Measurements from ENCODE around the gene WDR82.

Gene WDR82, protein sequence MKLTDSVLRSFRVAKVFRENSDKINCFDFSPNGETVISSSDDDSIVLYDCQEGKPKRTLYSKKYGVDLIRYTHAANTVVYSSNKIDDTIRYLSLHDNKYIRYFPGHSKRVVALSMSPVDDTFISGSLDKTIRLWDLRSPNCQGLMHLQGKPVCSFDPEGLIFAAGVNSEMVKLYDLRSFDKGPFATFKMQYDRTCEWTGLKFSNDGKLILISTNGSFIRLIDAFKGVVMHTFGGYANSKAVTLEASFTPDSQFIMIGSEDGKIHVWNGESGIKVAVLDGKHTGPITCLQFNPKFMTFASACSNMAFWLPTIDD

DNA sequence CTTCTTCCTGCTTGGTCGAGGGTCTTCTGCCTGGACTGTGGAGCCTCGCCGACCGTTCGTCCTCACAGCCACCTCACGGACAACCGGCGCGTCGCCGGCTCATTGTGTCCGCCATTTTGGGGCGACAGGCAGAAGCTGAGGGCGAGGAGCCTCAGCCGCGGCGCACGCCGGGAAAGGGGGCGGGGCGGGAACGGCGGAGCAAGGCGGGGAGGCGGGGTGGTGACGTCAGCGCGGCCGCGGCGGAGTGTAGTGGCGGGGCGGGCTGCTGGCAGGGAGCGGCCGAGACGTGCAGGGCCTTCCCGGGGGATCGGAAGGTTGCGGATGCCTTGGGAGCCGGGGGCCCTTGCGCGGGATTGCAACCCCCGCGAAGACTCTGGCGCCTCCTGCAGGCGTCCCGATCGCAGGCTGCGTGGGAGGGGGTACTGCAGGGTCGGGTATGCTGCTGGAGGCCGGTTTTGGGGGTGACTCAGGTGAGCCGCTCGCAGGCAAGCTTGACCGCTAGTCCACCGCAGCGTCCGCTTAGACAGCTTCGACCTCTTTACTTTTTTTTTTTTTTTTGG lies at the start of gene WDR82:
Gene WDR82, minus strand, starts transcription at position 140 of the 560 bp plus-strand sequence. CDS start 288 bp downstream, outside the sequence.
- peak; percentile 98 for DNase-seq

DNA sequence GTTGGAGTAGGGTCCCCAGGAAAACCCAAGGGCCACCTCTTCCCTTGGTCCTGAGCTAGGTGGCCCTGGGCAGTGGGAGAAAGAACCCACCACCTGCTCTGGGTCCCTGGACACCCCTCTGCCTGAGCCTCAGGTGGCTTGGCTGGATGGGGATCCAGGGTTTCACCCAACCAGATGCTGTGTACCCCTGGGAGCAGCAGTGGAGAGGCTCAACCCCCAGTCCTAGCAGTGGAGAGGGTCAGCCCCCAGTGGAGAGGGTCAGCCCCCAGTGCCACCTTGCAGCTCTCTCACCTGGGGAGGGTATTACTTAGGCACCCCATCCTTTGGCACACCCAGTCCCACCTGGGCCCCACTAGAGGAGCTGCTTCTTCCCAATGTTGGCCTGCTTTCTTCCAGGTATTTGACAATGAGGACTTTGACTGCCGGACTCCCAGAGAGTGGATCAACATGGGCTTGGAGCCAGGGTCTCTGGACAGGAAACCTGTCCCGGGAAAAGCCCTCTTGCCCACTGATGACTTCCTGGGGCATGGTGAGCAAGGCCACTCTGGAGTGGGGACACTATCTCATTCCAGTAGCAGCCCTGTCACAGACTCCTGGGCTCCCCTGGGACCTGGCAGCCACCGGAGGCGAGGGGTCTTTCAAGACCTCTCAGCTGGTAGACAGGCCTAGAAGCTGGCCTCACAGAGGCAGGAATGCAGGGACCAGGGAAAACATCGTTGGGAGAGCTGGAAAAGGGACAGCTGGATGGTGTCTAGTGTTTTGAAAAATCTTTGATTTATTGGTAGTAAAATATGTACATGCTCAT lies 49.2 kb upstream of the WDR82 start:
- DNase-seq = peak; percentile 14

- DNase-seq = peak; percentile 15
Observed at GRCh38 chr3:52326976-52327375, 48.5 kb upstream of the WDR82 start.

GRCh38 chr3:52325686-52326085 lies 47.2 kb upstream of the WDR82 start:
- peak; percentile 20 for DNase-seq

GRCh38 chr3:52324676-52325075 lies 46.2 kb upstream of the WDR82 start:
- DNase-seq = peak; percentile 4

- peak; percentile 23 for DNase-seq
Observed at GRCh38 chr3:52323526-52324295, 45.3 kb upstream of the WDR82 start.

- peak; percentile 13 for DNase-seq
Observed at GRCh38 chr3:52322466-52322865, 44.0 kb upstream of the WDR82 start.

DNA sequence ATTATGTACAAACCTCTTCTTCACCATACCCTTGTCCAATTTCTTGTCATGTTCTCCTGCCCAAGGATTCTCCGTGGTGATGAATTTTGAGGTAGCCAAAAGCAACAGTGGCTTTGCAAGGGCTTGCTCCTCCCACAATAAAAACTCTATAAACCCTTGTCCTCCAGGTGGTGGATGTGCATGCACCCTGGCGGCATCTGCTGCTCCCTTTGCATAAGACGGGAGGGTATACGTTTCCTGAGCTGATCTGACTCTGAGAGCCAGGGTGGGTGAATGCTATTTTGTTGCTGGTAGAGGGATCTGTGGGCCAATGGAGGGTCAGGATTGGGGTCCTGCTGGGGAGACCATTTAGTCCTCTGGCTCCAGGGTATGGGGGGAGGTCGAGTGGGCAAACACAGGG lies 43.0 kb upstream of the WDR82 start:
- DNase-seq = no peak

DNA sequence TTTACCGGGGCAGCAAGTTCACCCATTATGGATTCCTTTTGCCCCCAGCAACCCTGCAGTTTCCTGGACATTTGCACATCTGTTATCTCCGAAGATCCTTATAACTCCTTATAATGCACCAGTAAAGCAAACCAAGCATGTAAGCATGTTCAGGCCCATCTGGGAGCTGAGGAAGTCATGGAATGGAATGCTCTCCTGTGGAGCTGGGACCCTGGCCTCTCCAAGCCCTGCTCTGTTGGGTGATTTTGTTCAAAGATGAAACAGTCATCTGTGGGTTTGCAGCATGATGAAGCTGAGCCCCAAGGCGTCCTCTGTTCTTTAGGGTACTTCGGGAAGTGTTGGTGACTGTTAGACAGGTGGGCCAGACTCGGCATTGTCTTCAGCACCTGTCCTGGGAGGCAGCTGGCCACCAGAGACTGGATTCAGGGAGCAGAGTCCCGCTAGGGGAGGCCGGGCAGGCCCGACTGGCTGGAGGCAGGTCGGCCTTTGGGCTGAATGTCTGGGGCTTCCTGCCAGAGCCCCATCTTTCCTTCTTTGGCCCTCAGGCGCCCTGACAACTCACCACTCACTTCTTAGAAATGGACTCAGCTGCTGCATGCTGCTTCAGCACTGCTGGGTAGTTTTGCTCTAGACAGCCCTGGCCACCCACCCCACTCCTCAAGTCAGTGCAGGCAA lies 41.6 kb upstream of the WDR82 start:
- peak; percentile 9 for DNase-seq

DNA sequence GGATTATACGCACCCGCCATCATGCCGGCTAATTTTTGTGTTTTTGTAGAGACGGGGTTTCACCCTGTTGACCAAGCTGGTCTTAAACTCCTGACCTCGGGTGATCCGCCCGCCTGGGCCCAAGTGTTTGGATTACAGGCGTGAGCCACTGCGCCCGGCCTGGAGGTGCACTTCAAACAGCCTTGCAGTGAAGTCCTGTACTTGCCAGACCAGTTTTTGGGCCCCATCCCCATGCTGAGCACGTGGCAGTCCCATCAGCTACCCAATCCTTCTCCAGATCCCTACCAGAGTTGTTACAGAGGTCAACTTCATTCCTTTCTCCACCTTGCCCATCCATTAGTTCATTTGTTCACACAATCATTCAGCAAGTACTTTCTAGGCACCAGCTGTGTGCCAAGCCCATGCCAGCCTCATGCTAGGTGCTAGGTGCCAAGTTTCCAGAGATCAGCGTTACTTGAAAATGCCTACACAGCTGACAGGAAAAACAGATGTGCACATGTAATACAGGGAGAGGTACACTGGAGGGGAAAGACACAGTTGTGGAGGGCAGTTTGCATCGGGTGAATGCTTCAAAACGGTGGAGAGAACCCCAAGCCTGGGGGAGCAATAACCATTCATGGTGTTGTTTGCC lies 39.9 kb upstream of the WDR82 start:
- peak; percentile 59 for DNase-seq

DNA sequence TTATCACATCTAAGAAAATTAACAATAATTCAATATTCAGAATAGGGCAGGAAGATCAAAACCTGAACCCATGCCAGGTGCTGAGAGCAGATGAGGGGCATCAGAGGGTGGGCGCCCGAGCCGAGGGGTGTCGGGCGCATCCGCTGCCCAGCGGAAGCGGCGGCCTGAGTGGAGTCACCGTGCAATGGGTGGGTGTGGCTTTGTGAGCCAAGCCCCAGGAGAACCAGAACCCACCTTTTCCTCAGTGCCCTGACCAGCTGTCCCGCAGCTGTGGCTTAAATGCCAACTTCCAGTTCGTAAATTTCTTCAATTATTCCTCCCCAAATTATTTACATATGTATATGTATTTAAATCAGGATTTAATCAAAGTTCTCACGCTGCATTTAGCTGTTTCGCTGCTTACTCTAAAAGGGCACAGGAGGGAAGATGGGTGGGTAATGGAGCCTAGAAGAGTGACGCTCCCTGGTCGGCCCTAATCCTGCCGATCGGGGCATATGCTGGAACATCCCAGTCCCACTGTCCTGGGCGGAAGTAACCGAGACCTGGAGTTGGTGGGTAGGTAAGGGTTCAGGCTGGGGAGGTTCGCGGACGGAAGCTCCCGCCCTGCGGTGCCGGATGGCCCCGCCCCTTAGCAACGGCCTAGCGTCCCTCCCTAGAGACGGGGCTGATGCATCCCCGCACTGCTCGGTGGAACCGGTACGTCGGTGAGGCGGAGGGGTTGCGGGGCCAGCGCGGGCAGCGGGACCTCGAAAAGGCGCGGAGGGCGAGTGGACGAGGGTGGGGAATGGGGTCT lies 39.0 kb upstream of the WDR82 start:
- peak; percentile 63 for DNase-seq

DNA sequence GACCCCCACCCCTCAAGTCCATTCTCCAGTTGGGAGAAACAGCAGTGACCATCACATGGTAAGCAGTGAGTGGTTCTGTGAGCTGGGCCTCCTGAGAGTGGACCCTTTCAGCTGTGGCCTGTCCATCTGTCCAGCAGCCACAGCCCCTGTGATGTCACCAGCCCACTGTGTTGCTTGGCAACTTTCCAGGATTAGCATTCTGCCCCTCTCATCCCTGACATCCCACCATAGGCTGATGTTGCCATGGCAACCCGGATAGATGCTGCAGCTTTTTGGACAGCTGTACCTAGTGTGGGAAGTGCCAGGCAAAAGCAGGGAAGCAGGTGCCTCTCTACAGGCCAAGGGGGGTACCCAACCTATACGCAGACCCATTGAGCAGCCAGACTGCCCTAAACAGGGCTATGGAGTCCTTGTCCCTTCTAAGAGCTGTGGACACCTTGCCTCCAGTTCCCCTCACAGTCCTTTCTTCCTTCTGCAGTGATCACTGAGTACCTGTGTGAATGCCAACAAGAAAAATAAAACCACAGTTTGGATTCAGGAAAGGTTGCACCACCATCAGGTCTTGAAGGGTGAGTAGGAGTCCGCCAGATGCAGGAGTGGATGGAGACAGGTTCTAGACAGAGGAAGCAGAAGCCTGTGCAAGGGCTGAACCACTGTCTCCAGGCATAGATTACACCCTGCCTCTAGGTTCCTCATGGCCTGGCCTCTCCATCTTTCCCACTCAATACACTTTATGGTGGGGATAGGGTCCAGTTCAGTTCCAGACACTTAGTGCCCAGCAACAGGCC lies 37.7 kb upstream of the WDR82 start, which contains the start of gene DNAH1:
Gene DNAH1, plus strand, starts transcription at position 343 of the 788 bp plus-strand sequence. CDS start 6,124 bp downstream, outside the sequence.
- DNase-seq = peak; percentile 18

GRCh38 chr3:52315006-52315405 lies 36.6 kb upstream of the WDR82 start:
- DNase-seq = peak; percentile 20

DNA sequence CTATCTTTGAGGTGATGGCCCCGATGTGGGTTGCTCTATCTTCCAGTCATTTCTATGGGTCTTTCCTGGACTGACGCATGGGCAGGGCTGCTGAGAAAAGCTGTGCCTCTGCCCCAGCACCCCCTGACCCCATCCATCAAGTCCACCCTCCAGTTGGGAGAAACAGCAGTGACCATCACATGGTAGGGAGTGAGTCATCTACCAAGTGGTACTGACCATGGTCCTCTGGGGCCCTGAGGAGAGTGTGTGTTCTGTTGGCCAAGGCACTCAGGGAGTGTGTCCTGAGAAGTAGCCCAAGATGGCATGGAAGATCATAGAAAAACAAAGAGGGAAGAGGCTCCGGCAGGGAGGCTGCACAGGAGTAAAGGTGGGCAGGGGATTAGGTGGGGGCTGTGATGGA lies 36.0 kb upstream of the WDR82 start:
- DNase-seq = peak; percentile 9

DNA sequence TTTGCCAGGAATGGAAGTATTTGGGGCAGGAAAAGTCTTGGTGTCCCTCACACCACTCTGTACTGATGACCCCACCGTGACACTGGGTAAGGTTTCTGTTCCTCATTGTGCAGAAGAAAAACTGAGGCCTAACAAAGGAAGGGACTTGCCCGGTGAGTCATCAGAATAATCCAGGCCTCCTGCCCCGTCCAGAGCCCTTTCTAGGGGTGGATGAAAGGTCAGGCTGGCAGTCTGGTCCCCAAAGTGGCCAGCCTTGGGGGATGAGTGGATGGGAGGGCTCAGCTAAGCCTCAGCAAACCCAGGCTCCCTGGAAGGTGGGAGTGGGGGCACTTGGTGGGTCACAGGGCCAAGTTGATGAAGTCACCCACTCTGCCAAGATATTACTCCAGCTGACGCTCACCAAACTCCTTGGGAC lies 35.3 kb upstream of the WDR82 start:
- DNase-seq = peak; percentile 20

DNA sequence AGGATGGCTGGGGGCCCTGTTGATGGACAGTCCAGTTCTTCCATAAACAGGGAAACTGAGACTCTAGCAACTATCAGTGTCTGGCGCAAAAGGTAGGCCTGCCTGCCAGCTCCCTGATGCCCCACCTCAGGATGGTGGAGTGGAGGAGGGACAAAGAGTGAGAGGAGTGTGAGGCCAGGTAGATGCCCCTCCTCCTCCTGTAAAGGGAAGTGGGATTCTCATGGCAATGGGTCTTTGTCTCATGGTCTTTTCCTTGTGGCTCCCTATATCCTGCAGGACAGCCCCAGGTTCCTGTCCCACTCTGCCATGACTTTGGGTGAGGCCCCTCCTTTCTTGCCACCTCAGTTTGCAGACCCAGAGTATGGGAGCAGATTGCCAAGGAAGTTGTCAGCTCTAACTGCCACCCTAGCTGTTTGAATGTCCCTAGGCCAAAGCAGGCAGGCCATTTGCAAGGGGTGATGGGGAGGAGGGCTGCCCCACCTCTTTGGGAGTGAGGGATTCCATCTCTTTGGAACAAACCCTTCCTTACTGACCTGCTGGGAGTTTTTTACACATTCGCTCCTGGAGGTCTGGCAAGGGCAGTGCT lies 34.8 kb upstream of the WDR82 start:
- DNase-seq = no peak

- no peak for DNase-seq
Observed at GRCh38 chr3:52311576-52312119, 33.2 kb upstream of the WDR82 start.

DNA sequence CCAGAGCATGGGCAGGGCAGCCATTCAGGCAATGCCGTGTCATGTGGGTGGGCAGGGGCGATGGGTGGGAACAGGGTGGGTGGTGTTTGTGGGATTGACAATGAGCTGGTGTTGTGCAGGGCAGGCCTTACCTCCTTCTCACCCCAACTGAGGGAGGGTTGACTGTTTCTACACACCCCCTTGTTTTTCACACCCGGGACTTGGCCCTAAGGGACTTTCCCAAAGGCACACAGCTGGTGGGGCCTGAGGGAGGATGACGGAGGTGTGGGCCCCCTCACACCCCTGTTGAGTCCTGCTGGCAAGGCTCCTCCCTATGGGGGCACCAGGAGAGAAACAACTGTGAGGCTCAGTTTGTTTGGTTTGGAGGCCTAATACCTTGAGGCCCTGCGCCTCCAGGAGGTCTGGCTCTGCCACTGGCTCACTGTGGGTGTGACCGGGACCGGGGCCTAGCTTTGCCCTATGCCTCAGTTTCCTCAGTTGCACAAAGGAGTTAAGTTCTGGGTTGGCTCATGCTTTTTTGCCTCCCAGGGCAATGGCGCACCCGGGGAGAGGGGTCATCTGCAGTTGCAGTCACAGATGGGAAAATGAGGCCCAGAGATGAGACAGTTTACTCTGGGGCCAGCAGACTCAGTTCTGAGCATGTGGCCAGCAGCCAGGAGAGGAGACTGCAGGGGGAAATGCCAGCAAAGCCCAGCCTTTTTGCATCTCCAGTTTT lies 32.6 kb upstream of the WDR82 start:
- no peak for DNase-seq

- DNase-seq = no peak
Observed at GRCh38 chr3:52308308-52308707, 29.9 kb upstream of the WDR82 start.

Data from left hindlimb (tissue), 1 donor.